Suppressor macrophage (primary cell): ENCODE data around the gene CD37.
"Not testable (repeated sequence)": the region's sequence is repeated elsewhere in the genome, so short reads cannot be mapped to it uniquely, and the experiment has no call there.

Experiments used
- DNase-seq, 4 experiments: peaks; one replicate each; pipeline ENCODE4 v3.0.0-alpha.2; 2020 to 2022

The CD37 gene

GRCh38 chr19:49331187-49331586 is 4.0 kb upstream of the CD37 start:
- DNase-seq = not testable (repeated sequence)

GRCh38 chr19:49331616-49332055 is 3.6 kb upstream of the CD37 start:
- DNase-seq = peak; percentile 73 to 87 (median 83)

- DNase-seq = not testable (repeated sequence)
These were observed 2.4 kb upstream of the CD37 start for GRCh38 chr19:49332691-49333417.

GRCh38 chr19:49333418-49333805 is 1.8 kb upstream of the CD37 start:
- peak in 3 of 4 experiments; percentile 52 to 58 (median 56) for DNase-seq

- peak; percentile 50 to 82 (median 66) for DNase-seq
These were observed 1.4 kb upstream of the CD37 start for GRCh38 chr19:49333811-49334288.

GRCh38 chr19:49335784-49336481 is 727 bp downstream of the CD37 start:
- DNase-seq = peak; percentile 66 to 82 (median 80)

GRCh38 chr19:49336482-49337266 is 1.5 kb downstream of the CD37 start:
- DNase-seq = peak in 2 of 4 experiments; percentile 10 to 18

- DNase-seq = no peak
These were observed 2.2 kb downstream of the CD37 start for GRCh38 chr19:49337267-49338022.

- no peak for DNase-seq
These were observed 2.9 kb downstream of the CD37 start for GRCh38 chr19:49338023-49338677.

- DNase-seq = no peak
These were observed 3.6 kb downstream of the CD37 start for GRCh38 chr19:49338691-49339300.

GRCh38 chr19:49339301-49340068 is 4.3 kb downstream of the CD37 start:
- no peak for DNase-seq

GRCh38 chr19:49340069-49340864 is 5.1 kb downstream of the CD37 start:
- DNase-seq = peak in 3 of 4 experiments; percentile 32 to 56 (median 37)

GRCh38 chr19:49340865-49341718 is 5.9 kb downstream of the CD37 start:
- no peak for DNase-seq

GRCh38 chr19:49342291-49342721 is 7.1 kb downstream of the CD37 start:
- DNase-seq = no peak

GRCh38 chr19:49343123-49343522 is 7.9 kb downstream of the CD37 start:
- DNase-seq = no peak

GRCh38 chr19:49344505-49345423 is 9.6 kb downstream of the CD37 start:
- DNase-seq = no peak

GRCh38 chr19:49347191-49347590 is 12.0 kb downstream of the CD37 start:
- DNase-seq = no peak
